ENCODE data around the gene OSGIN1. TPM values are rescaled to one million over a fixed set of nuclear protein-coding genes. Genes with fewer than 3 reads are reported as not detected.

The OSGIN1 gene
- total RNA-seq, 1 experiment from 2014 or later: 13.9 TPM

DNA sequence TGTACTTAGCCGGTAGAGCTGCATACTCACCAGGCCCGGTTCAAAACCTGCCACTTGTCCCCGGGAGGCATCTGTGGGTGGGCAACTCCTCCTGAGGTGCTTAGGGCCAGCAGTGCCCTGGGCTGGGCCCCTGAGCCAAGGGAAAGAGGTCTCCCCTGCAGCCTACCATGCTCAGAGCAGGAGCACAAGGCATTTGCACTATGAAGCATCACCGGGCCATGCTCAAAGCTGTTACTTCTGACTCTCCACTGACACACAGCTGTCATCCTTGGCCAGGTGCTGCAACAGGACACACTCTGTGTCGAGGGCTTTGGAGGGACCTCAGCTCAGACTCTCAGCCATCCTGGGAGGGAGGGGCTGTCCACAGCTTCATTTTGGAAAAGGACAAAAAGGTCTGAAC is 52.4 kb downstream of the OSGIN1 start:
- Mint-ChIP-seq H3K4me3 (ENCODE audit: low read depth, unreplicated experiment) (no peak overlapping the region), H3K27ac (ENCODE audit: unreplicated experiment) (no peak overlapping the region), H3K4me1 (ENCODE audit: low read depth, unreplicated experiment) (no peaks in the 10 kb centered on the region), H3K27me3 (ENCODE audit: unreplicated experiment) (peaks cover 76% of the 10 kb centered on the region), H3K9me3 (ENCODE audit: low read depth, unreplicated experiment) (no peaks in the 10 kb centered on the region), H3K36me3 (ENCODE audit: insufficient read depth, unreplicated experiment) (no peaks in the 10 kb centered on the region)
- BruUV-seq (replicated peaks): no TSS peak
- TF ChIP-seq CTCF (IDR thresholded peaks at IDR 0.05; ENCODE audit: unreplicated experiment): no peak
- CTCF ChIA-PET: no interaction called here
- no peak for DNase-seq
- intact Hi-C loops (cut with micrococcal nuclease; ENCODE audit: unreplicated experiment): no loop called here

DNA sequence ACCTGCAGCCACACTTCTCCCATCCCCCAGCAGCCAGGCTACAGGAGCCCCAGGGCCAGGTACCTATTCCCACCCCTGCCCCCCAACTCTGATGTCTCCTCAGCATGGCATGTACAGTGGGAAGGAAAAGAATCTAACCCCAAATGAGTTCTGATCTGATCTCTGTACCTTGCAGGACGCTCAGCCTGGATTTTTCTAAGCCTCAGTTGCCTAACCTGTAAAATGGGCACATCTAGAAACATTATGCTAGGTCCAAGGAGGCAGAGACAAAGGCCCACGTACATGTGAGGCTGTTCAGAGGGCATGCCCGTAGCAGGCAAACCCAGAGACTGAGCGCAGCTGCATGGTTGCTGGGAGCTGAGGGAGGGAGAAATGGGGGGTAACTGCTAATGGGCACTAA is 54.5 kb downstream of the OSGIN1 start:
- H3K4me3 Mint-ChIP-seq (ENCODE audit: low read depth, unreplicated experiment): no peak overlapping the region
- no peak overlapping the region for H3K27ac Mint-ChIP-seq (ENCODE audit: unreplicated experiment)
- no peak for TF ChIP-seq CTCF (IDR thresholded peaks at IDR 0.05; ENCODE audit: unreplicated experiment)
- BruUV-seq (replicated peaks): no TSS peak
- CTCF ChIA-PET: no interaction called here
- intact Hi-C loops (cut with micrococcal nuclease; ENCODE audit: unreplicated experiment): no loop called here
- no peaks in the 10 kb centered on the region for H3K36me3 Mint-ChIP-seq (ENCODE audit: insufficient read depth, unreplicated experiment)
- DNase-seq: no peak
- H3K27me3 Mint-ChIP-seq (ENCODE audit: unreplicated experiment): peaks cover 78% of the 10 kb centered on the region
- no peaks in the 10 kb centered on the region for H3K9me3 Mint-ChIP-seq (ENCODE audit: low read depth, unreplicated experiment)
- H3K4me1 Mint-ChIP-seq (ENCODE audit: low read depth, unreplicated experiment): no peaks in the 10 kb centered on the region

- H3K4me3 Mint-ChIP-seq (ENCODE audit: low read depth, unreplicated experiment): no peak overlapping the region
- H3K27ac Mint-ChIP-seq (ENCODE audit: unreplicated experiment): no peak overlapping the region
- H3K27me3 Mint-ChIP-seq (ENCODE audit: unreplicated experiment): peaks cover 74% of the 10 kb centered on the region
- intact Hi-C loops (cut with micrococcal nuclease; ENCODE audit: unreplicated experiment): no loop called here
- no peak for TF ChIP-seq CTCF (IDR thresholded peaks at IDR 0.05; ENCODE audit: unreplicated experiment)
- no peaks in the 10 kb centered on the region for H3K36me3 Mint-ChIP-seq (ENCODE audit: insufficient read depth, unreplicated experiment)
- no TSS peak for BruUV-seq (replicated peaks)
- H3K9me3 Mint-ChIP-seq (ENCODE audit: low read depth, unreplicated experiment): no peaks in the 10 kb centered on the region
- DNase-seq: no peak
- H3K4me1 Mint-ChIP-seq (ENCODE audit: low read depth, unreplicated experiment): no peaks in the 10 kb centered on the region
- CTCF ChIA-PET: no interaction called here
Measured at GRCh38 chr16:84007965-84008364, 54.9 kb downstream of the OSGIN1 start.

- no peaks in the 10 kb centered on the region for H3K36me3 Mint-ChIP-seq (ENCODE audit: insufficient read depth, unreplicated experiment)
- peaks cover 1% of the 10 kb centered on the region for H3K4me1 Mint-ChIP-seq (ENCODE audit: low read depth, unreplicated experiment)
- no peak overlapping the region for H3K4me3 Mint-ChIP-seq (ENCODE audit: low read depth, unreplicated experiment)
- intact Hi-C loops (cut with micrococcal nuclease; ENCODE audit: unreplicated experiment): no loop called here
- CTCF ChIA-PET: interaction anchor here (0.9 kb wide), 1 partner anchor 16 kb away, joined by 3 read pairs; no protein-coding TSS in a partner anchor
- H3K27ac Mint-ChIP-seq (ENCODE audit: unreplicated experiment): no peak overlapping the region
- no peaks in the 10 kb centered on the region for H3K9me3 Mint-ChIP-seq (ENCODE audit: low read depth, unreplicated experiment)
- no TSS peak for BruUV-seq (replicated peaks)
- H3K27me3 Mint-ChIP-seq (ENCODE audit: unreplicated experiment): peaks cover 61% of the 10 kb centered on the region
- no peak for DNase-seq
- TF ChIP-seq CTCF (IDR thresholded peaks at IDR 0.05; ENCODE audit: unreplicated experiment): no peak
Measured at GRCh38 chr16:84009282-84009681, 56.2 kb downstream of the OSGIN1 start.
